ENCODE data around the gene EGFLAM.

EGFLAM gene

GRCh38 chr5:38379350-38379937, 121.1 kb downstream of the EGFLAM start:
- no peak overlapping the region for H3K4me3 ChIP-seq (ENCODE audit: low read length)
- no peak for DNase-seq (ENCODE audit: low read depth)
- TF ChIP-seq CTCF (conservative IDR thresholded peaks at IDR 0.05; ENCODE audit: low read depth, low read length), result no peak

- DNase-seq (ENCODE audit: low read depth), result no peak
- H3K4me3 ChIP-seq (ENCODE audit: low read length), result no peak overlapping the region
- TF ChIP-seq CTCF (conservative IDR thresholded peaks at IDR 0.05; ENCODE audit: low read depth, low read length), result no peak
Measured at GRCh38 chr5:38380537-38380936, 122.2 kb downstream of the EGFLAM start.

GRCh38 chr5:38381361-38381760, 123.0 kb downstream of the EGFLAM start:
- no peak overlapping the region for H3K4me3 ChIP-seq (ENCODE audit: low read length)
- TF ChIP-seq CTCF (conservative IDR thresholded peaks at IDR 0.05; ENCODE audit: low read depth, low read length), result no peak
- no peak for DNase-seq (ENCODE audit: low read depth)

GRCh38 chr5:38382898-38383297, 124.5 kb downstream of the EGFLAM start:
- DNase-seq (ENCODE audit: low read depth), result peak; percentile 24
- no peak overlapping the region for H3K4me3 ChIP-seq (ENCODE audit: low read length)
- TF ChIP-seq CTCF (conservative IDR thresholded peaks at IDR 0.05; ENCODE audit: low read depth, low read length), result peak; percentile 88

GRCh38 chr5:38383701-38384100, 125.3 kb downstream of the EGFLAM start:
- no peak for DNase-seq (ENCODE audit: low read depth)
- H3K4me3 ChIP-seq (ENCODE audit: low read length), result no peak overlapping the region
- TF ChIP-seq CTCF (conservative IDR thresholded peaks at IDR 0.05; ENCODE audit: low read depth, low read length), result no peak

- no peak overlapping the region for H3K4me3 ChIP-seq (ENCODE audit: low read length)
- TF ChIP-seq CTCF (conservative IDR thresholded peaks at IDR 0.05; ENCODE audit: low read depth, low read length), result no peak
Measured at GRCh38 chr5:38384396-38384795, 126.0 kb downstream of the EGFLAM start.

GRCh38 chr5:38387161-38387560, 128.8 kb downstream of the EGFLAM start:
- no peak overlapping the region for H3K4me3 ChIP-seq (ENCODE audit: low read length)
- no peak for DNase-seq (ENCODE audit: low read depth)
- no peak for TF ChIP-seq CTCF (conservative IDR thresholded peaks at IDR 0.05; ENCODE audit: low read depth, low read length)

More at GRCh38 chr5:38384396-38384795, 126.0 kb downstream of the EGFLAM start:
- no peak for DNase-seq (ENCODE audit: low read depth)

Measured in retinal pigment epithelial cell (primary cell).